ENCODE measurements around the gene NEK3.
A peak's percentile ranks its signal among the peaks of the same experiment; 100 is the strongest.
"Not testable (repeated sequence)": the region's sequence is repeated elsewhere in the genome, so short reads cannot be mapped to it uniquely, and the experiment has no call there.

Gene NEK3

GRCh38 chr13:52194184-52194868 lies 34.9 kb upstream of the NEK3 start:
- peak; percentile 86 for DNase-seq (ENCODE audit: low spot score)
- in situ Hi-C loops (cut with MboI; ENCODE audit: low sequenced_read_pairs, unreplicated experiment), result no loop called here
- no peak for TF ChIP-seq CTCF (IDR thresholded peaks at IDR 0.05; ENCODE audit: borderline replicate concordance, control extremely low read depth, extremely low read depth, insufficient read depth, missing control alignments)

GRCh38 chr13:52193587-52194183 lies 34.3 kb upstream of the NEK3 start:
- in situ Hi-C loops (cut with MboI; ENCODE audit: low sequenced_read_pairs, unreplicated experiment), result not testable (repeated sequence)
- DNase-seq (ENCODE audit: low spot score), result peak; percentile 11

- DNase-seq (ENCODE audit: low spot score); in situ Hi-C loops (cut with MboI; ENCODE audit: low sequenced_read_pairs, unreplicated experiment): not testable (repeated sequence)
These were observed 28.2 kb upstream of the NEK3 start for GRCh38 chr13:52187424-52188187.

GRCh38 chr13:52187029-52187423 lies 27.6 kb upstream of the NEK3 start:
- no peak for TF ChIP-seq CTCF (IDR thresholded peaks at IDR 0.05; ENCODE audit: borderline replicate concordance, control extremely low read depth, extremely low read depth, insufficient read depth, missing control alignments)
- in situ Hi-C loops (cut with MboI; ENCODE audit: low sequenced_read_pairs, unreplicated experiment), result no loop called here
- no peak for DNase-seq (ENCODE audit: low spot score)

- DNase-seq (ENCODE audit: low spot score); in situ Hi-C loops (cut with MboI; ENCODE audit: low sequenced_read_pairs, unreplicated experiment): not testable (repeated sequence)
These were observed 22.0 kb upstream of the NEK3 start for GRCh38 chr13:52181316-52181954.

- no peak for DNase-seq (ENCODE audit: low spot score)
- in situ Hi-C loops (cut with MboI; ENCODE audit: low sequenced_read_pairs, unreplicated experiment), result no loop called here
- TF ChIP-seq CTCF (IDR thresholded peaks at IDR 0.05; ENCODE audit: borderline replicate concordance, control extremely low read depth, extremely low read depth, insufficient read depth, missing control alignments), result no peak
These were observed 20.5 kb upstream of the NEK3 start for GRCh38 chr13:52179925-52180324.

GRCh38 chr13:52177276-52177675 lies 17.9 kb upstream of the NEK3 start:
- in situ Hi-C loops (cut with MboI; ENCODE audit: low sequenced_read_pairs, unreplicated experiment), result no loop called here
- no peak for TF ChIP-seq CTCF (IDR thresholded peaks at IDR 0.05; ENCODE audit: borderline replicate concordance, control extremely low read depth, extremely low read depth, insufficient read depth, missing control alignments)
- DNase-seq (ENCODE audit: low spot score), result no peak

- in situ Hi-C loops (cut with MboI; ENCODE audit: low sequenced_read_pairs, unreplicated experiment); DNase-seq (ENCODE audit: low spot score): not testable (repeated sequence)
These were observed 14.6 kb upstream of the NEK3 start for GRCh38 chr13:52173970-52174369.

Measured in GM13976 (cell line).